K562 (cell line): ENCODE data around the gene CNPY4. TPM values are rescaled to one million over a fixed set of nuclear protein-coding genes. Genes with fewer than 3 reads are reported as not detected.

Experiments used
- ATAC-seq: fragments of 200-7000 bp; cut with Tn5 transposase; 3 replicates; pipeline ENCODE4 v1.9.1; 2020; ENCODE audit warnings: moderate library complexity
- Bru-seq: library from RNA; stranded (reverse); fragments of 400-500 nt; gene quantifications from one replicate; lab custom pipeline; 2021; lab: Mats Ljungman, UMichigan
- BruChase-seq, 2 experiments: library from RNA; stranded (reverse); fragments of 400-500 nt; gene quantifications; one replicate each; lab custom pipeline; 2021; lab: Mats Ljungman, UMichigan
- BruUV-seq: library from RNA; stranded (reverse); fragments of 400-500 nt; replicated peaks from 2 replicates; lab custom pipeline; 2021; lab: Mats Ljungman, UMichigan
- CTCF ChIA-PET: fragments of 300-600 bp; formaldehyde crosslinking; extraction: SDS; loops from one replicate; lab custom pipeline; 2021; ENCODE audit warnings: low intra/inter-chr PET ratio; lab: Yijun Ruan, JAX
- POLR2A ChIA-PET: fragments of 300-600, 350-650 bp; sonication (Branson Sonifier 250); formaldehyde crosslinking; extraction: SDS; loops from one replicate; lab custom pipeline; 2021; ENCODE audit warnings: antibody characterized with exemption, inconsistent platforms; lab: Yijun Ruan, JAX
- DNase-seq, 4 experiments: peaks; one replicate each; pipeline versions ENCODE4 v3.0.0 to v3.0.0-alpha.2; 2011 to 2018; ENCODE audit warnings: low spot score in 3 of 4, mixed read lengths in 3 of 4; ENCODE audit errors: extremely low read depth in 1 of 4
- FAIRE-seq: peaks from 2 replicates; lab custom pipeline; 2011; peaks lifted over from hg19 to GRCh38; lab: Jason Lieb, UNC
- H2AFZ ChIP-seq: 2 replicates; pipeline ENCODE4 v1.6.0; 2011; ENCODE audit warnings: low read depth, low read length, control low read depth, inconsistent platforms
- H3K27ac ChIP-seq: fragments of 200-600 bp; 3 replicates; pipeline ENCODE4 v1.8.0; 2011; ENCODE audit warnings: low read depth, mild to moderate bottlenecking, control low read depth, inconsistent platforms, low read length, moderate library complexity, mixed read lengths; ENCODE audit errors: extremely low read depth
- H3K27me3 ChIP-seq, 2 experiments: fragments of 300-600 bp in 1 of 2; 2 replicates in 1 of 2; 3 replicates in 1 of 2; pipeline versions ENCODE4 v1.6.0 to v1.8.0; 2011; ENCODE audit warnings: inconsistent platforms in 2 of 2, low read length in 2 of 2, mild to moderate bottlenecking in 1 of 2, mixed read lengths in 1 of 2, moderate library complexity in 1 of 2; ENCODE audit not compliant: control insufficient read depth in 2 of 2, insufficient read depth in 2 of 2
- H3K36me3 ChIP-seq: fragments of 300-600 bp; 3 replicates; pipeline ENCODE4 v1.8.0; 2011; ENCODE audit warnings: mild to moderate bottlenecking, low read length, inconsistent platforms; ENCODE audit not compliant: control insufficient read depth, insufficient read depth
- H3K4me1 ChIP-seq, 2 experiments: fragments of 200-600 bp in 1 of 2; replicated peaks in 1 of 2; 2 replicates in 1 of 2; 3 replicates in 1 of 2; pipeline versions ENCODE4 v1.5.1 to v1.8.0; 2011; ENCODE audit warnings: inconsistent platforms in 2 of 2, low read length in 2 of 2, mild to moderate bottlenecking in 1 of 2, mixed read lengths in 1 of 2, moderate library complexity in 1 of 2; ENCODE audit not compliant: control insufficient read depth in 2 of 2, insufficient read depth in 2 of 2
- H3K4me2 ChIP-seq: 2 replicates; pipeline ENCODE4 v1.6.1; 2011; ENCODE audit warnings: low read length, control low read depth, inconsistent platforms, mixed read lengths; ENCODE audit not compliant: insufficient read depth
- H3K4me3 ChIP-seq: fragments of 200-600 bp; sonication (generic), shearing (Covaris generic); 2 replicates; pipeline ENCODE4 v1.5.1; 2016; ENCODE audit warnings: control low read depth, inconsistent platforms
- H3K79me2 ChIP-seq: fragments of 200-600 bp; 3 replicates; pipeline ENCODE4 v1.8.0; 2011; ENCODE audit warnings: low read length, inconsistent platforms; ENCODE audit not compliant: control insufficient read depth, insufficient read depth
- H3K9ac ChIP-seq, 2 experiments: 2 replicates each; pipeline versions ENCODE4 v1.6.0 to v1.6.1; 2011; ENCODE audit warnings: low read depth in 2 of 2, low read length in 2 of 2, control low read depth in 1 of 2, inconsistent platforms in 1 of 2, mild to moderate bottlenecking in 1 of 2, mixed read lengths in 1 of 2; ENCODE audit not compliant: insufficient read depth in 1 of 2
- H3K9me1 ChIP-seq: one replicate; pipeline ENCODE4 v1.6.0; 2011; ENCODE audit warnings: inconsistent platforms, mild to moderate bottlenecking, low read length, moderate library complexity; ENCODE audit not compliant: control insufficient read depth, insufficient read depth
- H3K9me3 ChIP-seq: replicated peaks from 2 replicates; pipeline ENCODE4 v1.5.1; 2011; ENCODE audit warnings: low read depth, low read length, inconsistent platforms; ENCODE audit not compliant: control insufficient read depth, insufficient read depth
- H4K20me1 ChIP-seq: replicated peaks from 2 replicates; pipeline ENCODE4 v1.6.1; 2011; ENCODE audit warnings: low read length, inconsistent platforms, mixed read lengths; ENCODE audit not compliant: control insufficient read depth, insufficient read depth
- ASH1L ChIP-seq: fragments of 450-650 bp; IDR thresholded peaks from 2 replicates; pipeline ENCODE4 v1.6.1; 2018; ENCODE audit warnings: borderline replicate concordance, mild to moderate bottlenecking, low read depth; ENCODE audit not compliant: partially characterized antibody
- CEBPG ChIP-seq, 3 experiments: fragments of 200-800 bp in 1 of 3; sonication (Bioruptor generic) in 1 of 3; sonication (generic) in 1 of 3; formaldehyde crosslinking in 1 of 3; IDR thresholded peaks in 2 of 3; conservative IDR thresholded peaks in 1 of 3; 2 replicates each; pipeline versions ENCODE4 v1.6.1 to v1.8.0; 2016 to 2022; ENCODE audit warnings: missing compliant biosample characterization in 2 of 3, missing genetic modification characterization in 2 of 3, mild to moderate bottlenecking in 1 of 3, missing genetic modification reagents in 1 of 3
- GTF2E2 ChIP-seq: fragments of 200-800 bp; sonication (Bioruptor generic); IDR thresholded peaks from 2 replicates; pipeline ENCODE4 v1.6.1; 2016; ENCODE audit warnings: missing genetic modification characterization, missing compliant biosample characterization
- KDM4B ChIP-seq, 2 experiments: fragments of 450-650 bp in 1 of 2; sonication (generic) in 1 of 2; IDR thresholded peaks; 2 replicates each; pipeline ENCODE4 v1.6.1; 2016 to 2017; ENCODE audit warnings: borderline replicate concordance in 2 of 2, antibody characterized with exemption in 1 of 2, low read depth in 1 of 2, mild to moderate bottlenecking in 1 of 2
- MTF1 ChIP-seq: fragments of 250-450 bp; sonication (Bioruptor Pico); IDR thresholded peaks from 2 replicates; pipeline ENCODE4 v1.9.0; 2021; ENCODE audit warnings: moderate library complexity, mild to moderate bottlenecking, inconsistent platforms, borderline replicate concordance
- PHB ChIP-seq: fragments of 250-450 bp; sonication (Bioruptor Pico); IDR thresholded peaks from 2 replicates; pipeline ENCODE4 v1.5.0; 2021
- STAT5B ChIP-seq: fragments of 250-450 bp; sonication (Bioruptor Pico); IDR thresholded peaks from 2 replicates; pipeline ENCODE4 v1.8.0; 2021; ENCODE audit warnings: mild to moderate bottlenecking, inconsistent platforms
- YY1 ChIP-seq, 3 experiments: IDR thresholded peaks; 2 replicates each; pipeline ENCODE4 v1.6.1; 2011; ENCODE audit warnings: low read length in 2 of 3, mild to moderate bottlenecking in 2 of 3, moderate library complexity in 2 of 3, borderline replicate concordance in 1 of 3, control low read depth in 1 of 3, low read depth in 1 of 3; ENCODE audit not compliant: insufficient read depth in 3 of 3, insufficient replicate concordance in 2 of 3, control insufficient read depth in 1 of 3, insufficient read length in 1 of 3; ENCODE audit errors: extremely low read depth in 1 of 3
- ZBTB2 ChIP-seq: fragments of 450-650 bp; IDR thresholded peaks from 2 replicates; pipeline ENCODE4 v1.6.1; 2016; ENCODE audit warnings: antibody characterized with exemption
- ZKSCAN3 ChIP-seq: fragments of 250-450 bp; sonication (Bioruptor Pico); IDR thresholded peaks from 2 replicates; pipeline ENCODE4 v1.4.0; 2020
- ZNF77 ChIP-seq: fragments of 250-450 bp; sonication (Bioruptor Pico); IDR thresholded peaks from 2 replicates; pipeline ENCODE4 v1.5.0; 2020
- WGBS: fragments of 100-300 bp; shearing (Covaris generic); methylation state at CpG from one replicate; pipeline ENCODE4 v1.1.6; 2016; ENCODE audit warnings: low coverage, mixed read lengths; ENCODE audit not compliant: insufficient coverage; ENCODE audit errors: missing lambda C conversion rate; 5-methylcytosine and 5-hydroxymethylcytosine counted together
- in situ Hi-C: fragments of 300-500 bp; cut with MboI; formaldehyde crosslinking; loops from 4 replicates; pipeline ENCODE4 v1.15.0; 2018; ENCODE audit warnings: inconsistent platforms, mixed read lengths
- intact Hi-C: fragments of 100-400 bp; cut with micrococcal nuclease; formaldehyde crosslinking; loops from 2 replicates; pipeline ENCODE4 v1.14.2; 2022
- long read RNA-seq, 3 experiments: library from polyadenylated mRNA in 2 of 3; library from RNA in 1 of 3; unstranded in 2 of 3; stranded (forward) in 1 of 3; transcript quantifications; one replicate each; pipeline ENCODE4 v2.0.0, GENCODE V29; 2019 to 2022
- polyA minus RNA-seq, 3 experiments: library from RNA; depleted of rRNA, polyadenylated mRNA; stranded (reverse); fragments of >200 nt; gene quantifications; 2 replicates each; pipeline ENCODE4 v1.2.3, GENCODE V29; 2011
- polyA plus RNA-seq, 8 experiments: library from polyadenylated mRNA; depleted of rRNA in 4 of 8; stranded (reverse) in 5 of 8; unstranded in 3 of 8; fragments of >200 nt; fragmentation: Nextera tagmentation in 2 of 8; fragmentation: Illumina TruSeq in 1 of 8; extraction: Ambion mirVana in 2 of 8; extraction: Trizol in 1 of 8; gene quantifications; 2 replicates each; pipeline versions ENCODE4 v1.2.1 to v1.2.3, GENCODE V29; 2011 to 2014; ENCODE audit warnings: inconsistent platforms in 1 of 8, missing spikeins in 1 of 8
- total RNA-seq, 7 experiments: library from RNA; depleted of rRNA in 6 of 7; stranded (reverse); fragments of >200 nt in 6 of 7; fragmentation: Illumina TruSeq in 2 of 7; extraction: Trizol in 2 of 7; gene quantifications; 2 replicates each; pipeline versions ENCODE4 v1.2.1 to v1.2.3, GENCODE V29; 2011 to 2021; ENCODE audit warnings: low replicate concordance in 1 of 7

The CNPY4 gene, protein sequence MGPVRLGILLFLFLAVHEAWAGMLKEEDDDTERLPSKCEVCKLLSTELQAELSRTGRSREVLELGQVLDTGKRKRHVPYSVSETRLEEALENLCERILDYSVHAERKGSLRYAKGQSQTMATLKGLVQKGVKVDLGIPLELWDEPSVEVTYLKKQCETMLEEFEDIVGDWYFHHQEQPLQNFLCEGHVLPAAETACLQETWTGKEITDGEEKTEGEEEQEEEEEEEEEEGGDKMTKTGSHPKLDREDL
- 6.2 and 14.1 TPM in 2 replicates for total RNA-seq (2011; cell fraction: chromatin; rRNA removed; ENCODE audit: low replicate concordance)
- 10.7 and 14.8 TPM in 2 replicates for total RNA-seq (2011; cell fraction: nucleolus; rRNA removed)
- total RNA-seq (2011; cell fraction: nucleoplasm; rRNA removed): 13.4 and 13.9 TPM in 2 replicates
- total RNA-seq (2014; rRNA removed) (5.9 and 7.6 TPM in 2 replicates), total RNA-seq (2014; rRNA removed; fragmentation: Illumina TruSeq; extraction: Trizol) (7.7 and 9.2 TPM in 2 replicates), total RNA-seq (2015; rRNA removed; fragmentation: Illumina TruSeq; extraction: Trizol) (10.2 and 11.2 TPM in 2 replicates), total RNA-seq (2021) (5.1 and 5.5 TPM in 2 replicates), polyA plus RNA-seq (2011; rRNA removed) (4.9 and 7.0 TPM in 2 replicates), polyA plus RNA-seq (2014; fragmentation: Illumina TruSeq; extraction: Trizol) (6.4 and 8.6 TPM in 2 replicates), polyA plus RNA-seq (2014; fragmentation: Nextera tagmentation; extraction: Ambion mirVana) (1 to 10 TPM; 1.9 to 6.3 TPM), polyA plus RNA-seq (2014; rRNA removed) (6.3 and 7.0 TPM in 2 replicates), polyA minus RNA-seq (2011; rRNA and poly(A)+ RNA removed) (2.8 and 5.5 TPM in 2 replicates), Bru-seq, nascent RNA (percentile 50 among the genes with signal in this experiment), BruChase-seq, experiment 1, labeled RNA remaining after a 2-hour chase (percentile 46 among the genes with signal in this experiment), BruChase-seq, experiment 2, labeled RNA remaining after a 6-hour chase (percentile 45 among the genes with signal in this experiment)
- polyA plus RNA-seq (2011; cell fraction: cytosol; rRNA removed): 3.9 and 5.4 TPM in 2 replicates
- 6.1 and 11.1 TPM in 2 replicates for polyA plus RNA-seq (2011; cell fraction: nucleus; rRNA removed)
- polyA plus RNA-seq (2012): 6.5 and 8.9 TPM in 2 replicates
- polyA minus RNA-seq (2011; cell fraction: cytosol; rRNA and poly(A)+ RNA removed): 2.7 TPM in 1 of 2 replicates, not detected in the other
- 3.3 and 3.5 TPM in 2 replicates for polyA minus RNA-seq (2011; cell fraction: nucleus; rRNA and poly(A)+ RNA removed)
- long read RNA-seq, experiment 1, partial matches to known transcripts: 2 of 7 reads
- long read RNA-seq, experiment 1, other reads (novel, unspliced or antisense): 3 of 7 reads
- long read RNA-seq, experiment 2, partial matches to known transcripts: 0 of 6 reads
- long read RNA-seq, experiment 2, other reads (novel, unspliced or antisense): 2 of 6 reads
- long read RNA-seq, experiment 3, partial matches to known transcripts: 0 of 1 reads
- long read RNA-seq, experiment 3, other reads (novel, unspliced or antisense): 0 of 1 reads

- no TSS peak for BruUV-seq
- peak within 1 kb of the TSS; percentile 88 for H3K27ac ChIP-seq
- FAIRE-seq: peak; percentile 93
- TF ChIP-seq CEBPG (CRISPR knock-in tag; IDR thresholded peaks at IDR 0.05) (no peak), CEBPG (tag; conservative IDR thresholded peaks at IDR 0.05 in 1 of 2, IDR thresholded peaks at IDR 0.05 in 1 of 2) (no peak), ZKSCAN3 (CRISPR knock-in tag) (no peak), PHB (CRISPR knock-in tag) (peak; percentile 77; the same call in 1 of the 2 replicates), ASH1L (peak; percentile 67), YY1 (IDR thresholded peaks at IDR 0.05; ENCODE audit: borderline replicate concordance in 1 of 3, control insufficient read depth in 1 of 3, extremely low read depth in 1 of 3, insufficient read depth in 3 of 3, insufficient read length in 1 of 3, insufficient replicate concordance in 2 of 3, low read depth in 1 of 3, low read length in 2 of 3) (peak; percentile 98 to 99 (median 99)), STAT5B (CRISPR knock-in tag) (no peak), ZNF77 (no peak), MTF1 (CRISPR knock-in tag) (peak; percentile 74), KDM4B (IDR thresholded peaks at IDR 0.05; ENCODE audit: borderline replicate concordance in 2 of 2, low read depth in 1 of 2) (peak in 1 of 2 experiments; percentile 15; a peak in 1 of 4 replicates), ZBTB2 (peak; percentile 99), GTF2E2 (tag) (peak; percentile 97)
Measured at GRCh38 chr7:100119072-100119969, at the start of gene CNPY4, which contains the start of gene TAF6. Gene CNPY4, plus strand, starts transcription at chr7:100119634. Its CDS starts 111 bp downstream, at chr7:100119745. Gene TAF6, minus strand, starts transcription at chr7:100119358. Its CDS starts 5,149 bp downstream, at chr7:100114209.

More at GRCh38 chr7:100119072-100119969, at the start of gene CNPY4, which contains the start of gene TAF6:
- Histone ChIP-seq H4K20me1 (0 out of 2 replicates have a peak, but pooled peaks cover 4% of the 10 kb centered on the region), H3K27me3 (no peaks in the 10 kb centered on the region), H3K4me2 (peak within 1 kb of the TSS; percentile 99), H3K4me3 (peak within 1 kb of the TSS; percentile 72), H3K79me2 (peaks cover 17% of the 10 kb centered on the region), H3K9ac (peak within 1 kb of the TSS; percentile 86 to 88), H3K4me1 (peaks cover 22 to 40% of the 10 kb centered on the region in 2 experiments), H3K36me3 (peaks cover 3% of the 10 kb centered on the region; the same call in 1 of the 3 replicates), H3K9me3 (no peaks in the 10 kb centered on the region), H2AFZ (peak within 1 kb of the TSS; percentile 95), H3K9me1 (no peaks in the 10 kb centered on the region)
- peak; percentile 99 to 100 (median 99) for DNase-seq
- in situ Hi-C loops: loop anchor here (10.0 kb wide), 1 partner anchor 1715 kb away; no protein-coding TSS in a partner anchor
- POLR2A ChIA-PET: interaction anchor here (0.7 to 1.7 kb wide), 3 partner anchors 12 to 18 kb away, joined by 3 to 15 read pairs (median 3); partner anchors contain the start of genes AP4M1 and MCM7
- CTCF ChIA-PET: no interaction called here
- under 1% methylated on average over 49 of the region's 49 CpGs for WGBS
- peak; percentile 88 for ATAC-seq
- intact Hi-C loops: loop anchor here (1.0 to 2.0 kb wide), 2 partner anchors 19 to 37 kb away; partner anchors contain the start of genes AP4M1 and MCM7
